GM12878 (cell line): ENCODE data around the gene MAGI1.

ENCODE experiments used
- JUND ChIP-seq: IDR thresholded peaks from 2 replicates; pipeline ENCODE4 v1.6.1; 2012; ENCODE audit warnings: low read depth, mild to moderate bottlenecking, low read length, improper control_type of control experiment, moderate library complexity
- LARP7 ChIP-seq: fragments of 450-650 bp; IDR thresholded peaks from 2 replicates; pipeline ENCODE4 v1.6.1; 2017; ENCODE audit warnings: mild to moderate bottlenecking
- POLR2A ChIP-seq: IDR thresholded peaks from 2 replicates; pipeline ENCODE4 v1.6.1; 2011; ENCODE audit warnings: low read depth, mild to moderate bottlenecking, low read length
- POLR2AphosphoS5 ChIP-seq: IDR thresholded peaks from 2 replicates; pipeline ENCODE4 v1.6.1; 2011; ENCODE audit warnings: mild to moderate bottlenecking, low read length, inconsistent platforms
- TAF1 ChIP-seq: IDR thresholded peaks from 2 replicates; pipeline ENCODE4 v1.6.1; 2011; ENCODE audit warnings: mild to moderate bottlenecking, low read depth, low read length, borderline replicate concordance
- TF ChIP-seq, protein P1 (sequence below): IDR thresholded peaks from 2 replicates; pipeline ENCODE4 v1.6.1; 2012; ENCODE audit warnings: mild to moderate bottlenecking, low read depth, low read length

DNA sequence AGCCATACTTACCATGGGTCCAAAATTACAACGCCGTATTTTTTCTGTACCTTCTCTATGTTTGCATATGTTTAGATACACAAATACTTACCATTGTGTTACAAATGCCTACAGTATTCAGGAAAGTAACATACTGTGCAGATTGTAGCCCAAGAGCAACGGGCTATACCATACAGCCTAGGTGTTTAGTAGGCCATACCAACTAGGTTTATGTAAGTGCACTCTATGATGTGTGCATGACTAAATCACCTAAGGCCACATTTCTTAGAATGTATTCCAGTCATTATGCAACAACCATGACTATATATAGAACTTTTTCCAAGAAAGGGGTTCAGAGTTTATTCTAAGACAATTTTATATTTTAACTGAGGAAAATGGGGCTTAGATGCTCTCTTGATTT, 411.7 kb downstream of the MAGI1 start:
- TF ChIP-seq POLR2AphosphoS5 = no peak
- no peak for TF ChIP-seq LARP7
- no peak for TF ChIP-seq TAF1
- no peak for TF ChIP-seq POLR2A
- no peak for TF ChIP-seq JUND
- TF ChIP-seq, protein P1, sequence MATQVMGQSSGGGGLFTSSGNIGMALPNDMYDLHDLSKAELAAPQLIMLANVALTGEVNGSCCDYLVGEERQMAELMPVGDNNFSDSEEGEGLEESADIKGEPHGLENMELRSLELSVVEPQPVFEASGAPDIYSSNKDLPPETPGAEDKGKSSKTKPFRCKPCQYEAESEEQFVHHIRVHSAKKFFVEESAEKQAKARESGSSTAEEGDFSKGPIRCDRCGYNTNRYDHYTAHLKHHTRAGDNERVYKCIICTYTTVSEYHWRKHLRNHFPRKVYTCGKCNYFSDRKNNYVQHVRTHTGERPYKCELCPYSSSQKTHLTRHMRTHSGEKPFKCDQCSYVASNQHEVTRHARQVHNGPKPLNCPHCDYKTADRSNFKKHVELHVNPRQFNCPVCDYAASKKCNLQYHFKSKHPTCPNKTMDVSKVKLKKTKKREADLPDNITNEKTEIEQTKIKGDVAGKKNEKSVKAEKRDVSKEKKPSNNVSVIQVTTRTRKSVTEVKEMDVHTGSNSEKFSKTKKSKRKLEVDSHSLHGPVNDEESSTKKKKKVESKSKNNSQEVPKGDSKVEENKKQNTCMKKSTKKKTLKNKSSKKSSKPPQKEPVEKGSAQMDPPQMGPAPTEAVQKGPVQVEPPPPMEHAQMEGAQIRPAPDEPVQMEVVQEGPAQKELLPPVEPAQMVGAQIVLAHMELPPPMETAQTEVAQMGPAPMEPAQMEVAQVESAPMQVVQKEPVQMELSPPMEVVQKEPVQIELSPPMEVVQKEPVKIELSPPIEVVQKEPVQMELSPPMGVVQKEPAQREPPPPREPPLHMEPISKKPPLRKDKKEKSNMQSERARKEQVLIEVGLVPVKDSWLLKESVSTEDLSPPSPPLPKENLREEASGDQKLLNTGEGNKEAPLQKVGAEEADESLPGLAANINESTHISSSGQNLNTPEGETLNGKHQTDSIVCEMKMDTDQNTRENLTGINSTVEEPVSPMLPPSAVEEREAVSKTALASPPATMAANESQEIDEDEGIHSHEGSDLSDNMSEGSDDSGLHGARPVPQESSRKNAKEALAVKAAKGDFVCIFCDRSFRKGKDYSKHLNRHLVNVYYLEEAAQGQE = no peak
